SK-N-SH (cell line): ENCODE measurements around the gene GNAT1. TPM values are rescaled to one million over a fixed set of nuclear protein-coding genes. Genes with fewer than 3 reads are reported as not detected.

Experiments used
- CTCF ChIA-PET: fragments of 300-600, 350-600 bp; formaldehyde crosslinking; extraction: SDS; loops from one replicate; lab custom pipeline; 2021; lab: Yijun Ruan, JAX
- POLR2A ChIA-PET: fragments of 350-600 bp; sonication (Branson Sonifier 250); formaldehyde crosslinking; extraction: SDS; loops from one replicate; lab custom pipeline; 2020; ENCODE audit warnings: antibody characterized with exemption, inconsistent platforms; lab: Yijun Ruan, JAX
- DNase-seq: peaks from one replicate; pipeline ENCODE4 v3.0.0; 2012
- H2AFZ ChIP-seq: fragments of 200-600 bp; sonication (generic); 2 replicates; pipeline ENCODE4 v1.8.1; 2016; ENCODE audit warnings: antibody characterized with exemption, mild to moderate bottlenecking, low read depth
- H3F3A ChIP-seq: fragments of 200-600 bp; sonication (generic); replicated peaks from 2 replicates; pipeline ENCODE3; 2016; ENCODE audit warnings: antibody characterized with exemption, mild to moderate bottlenecking; ENCODE audit not compliant: insufficient read depth
- H3K27ac ChIP-seq, 2 experiments: fragments of 200-500 bp in 1 of 2; fragments of 200-600 bp in 1 of 2; sonication (Bioruptor generic) in 1 of 2; sonication (generic), shearing (Covaris generic) in 1 of 2; 2 replicates each; pipeline versions ENCODE4 v1.5.1 to v1.6.1; 2014 to 2016; ENCODE audit warnings: low read depth in 2 of 2, inconsistent platforms in 1 of 2, low read length in 1 of 2, mild to moderate bottlenecking in 1 of 2, mixed read lengths in 1 of 2
- H3K27me3 ChIP-seq: fragments of 200-600 bp; sonication (generic), shearing (Covaris generic); 2 replicates; pipeline ENCODE4 v1.6.1; 2016; ENCODE audit warnings: mixed run types; ENCODE audit not compliant: insufficient read depth
- H3K36me3 ChIP-seq, 2 experiments: fragments of 200-500 bp in 1 of 2; fragments of 200-600 bp in 1 of 2; sonication (Bioruptor generic) in 1 of 2; sonication (generic) in 1 of 2; replicated peaks in 1 of 2; 2 replicates each; pipeline versions ENCODE3 to v1.5.1; 2014 to 2016; ENCODE audit warnings: low read length in 1 of 2, mild to moderate bottlenecking in 1 of 2; ENCODE audit not compliant: insufficient read depth in 2 of 2, control insufficient read depth in 1 of 2
- H3K4me1 ChIP-seq, 2 experiments: fragments of 200-500 bp in 1 of 2; fragments of 200-600 bp in 1 of 2; sonication (Bioruptor generic) in 1 of 2; sonication (generic), shearing (Covaris generic) in 1 of 2; 2 replicates each; pipeline versions ENCODE4 v1.5.1 to v1.6.1; 2014 to 2016; ENCODE audit warnings: low read depth in 1 of 2, low read length in 1 of 2, mixed run types in 1 of 2; ENCODE audit not compliant: insufficient read depth in 2 of 2, control insufficient read depth in 1 of 2
- H3K4me2 ChIP-seq: fragments of 200-600 bp; sonication (generic), shearing (Covaris generic); 2 replicates; pipeline ENCODE4 v1.6.1; 2017; ENCODE audit warnings: mixed run types
- H3K4me3 ChIP-seq, 2 experiments: fragments of 200-500 bp in 1 of 2; fragments of 200-600 bp in 1 of 2; sonication (Bioruptor generic) in 1 of 2; sonication (generic), shearing (Covaris generic) in 1 of 2; 2 replicates each; pipeline versions ENCODE4 v1.5.1 to v1.8.1; 2014 to 2016; ENCODE audit warnings: low read depth in 2 of 2, inconsistent platforms in 1 of 2, low read length in 1 of 2, mild to moderate bottlenecking in 1 of 2, mixed read lengths in 1 of 2, moderate library complexity in 1 of 2
- H3K79me2 ChIP-seq: fragments of 200-600 bp; sonication (generic); 2 replicates; pipeline ENCODE4 v1.8.1; 2017; ENCODE audit warnings: mild to moderate bottlenecking; ENCODE audit not compliant: insufficient read depth
- H3K9ac ChIP-seq: fragments of 200-600 bp; sonication (generic); 2 replicates; pipeline ENCODE4 v1.6.1; 2017; ENCODE audit warnings: mixed run types
- H3K9me2 ChIP-seq: fragments of 200-600 bp; sonication (generic); 2 replicates; pipeline ENCODE4 v1.6.1; 2017; ENCODE audit warnings: mixed run types
- H3K9me3 ChIP-seq: fragments of 200-600 bp; sonication (generic); 2 replicates; pipeline ENCODE4 v1.6.1; 2017; ENCODE audit warnings: mixed run types, mild to moderate bottlenecking, moderate library complexity
- H4K20me1 ChIP-seq: fragments of 200-600 bp; sonication (generic); 2 replicates; pipeline ENCODE4 v1.6.1; 2017; ENCODE audit warnings: mild to moderate bottlenecking, mixed run types; ENCODE audit not compliant: insufficient read depth
- CHD2 ChIP-seq: fragments of 150-350 bp; IDR thresholded peaks from 2 replicates; pipeline ENCODE4 v1.6.1; 2018; ENCODE audit warnings: low read length; ENCODE audit not compliant: partially characterized antibody
- CTCF ChIP-seq: fragments of 200-600 bp; sonication (generic); IDR thresholded peaks from 2 replicates; pipeline ENCODE4 v1.6.1; 2017; ENCODE audit warnings: antibody characterized with exemption, mild to moderate bottlenecking, moderate library complexity
- MAX ChIP-seq: IDR thresholded peaks from 2 replicates; pipeline ENCODE4 v1.4.0; 2012; ENCODE audit warnings: low read depth
- PBX3 ChIP-seq: IDR thresholded peaks from 2 replicates; pipeline ENCODE4; 2012
- RAD21 ChIP-seq: IDR thresholded peaks from 2 replicates; pipeline ENCODE4 v1.6.1; 2012; ENCODE audit warnings: mild to moderate bottlenecking, low read length
- RFX5 ChIP-seq: IDR thresholded peaks from 2 replicates; pipeline ENCODE4 v1.6.1; 2012; ENCODE audit warnings: mild to moderate bottlenecking, improper control_type of control experiment, low read length
- SMC3 ChIP-seq: IDR thresholded peaks from 2 replicates; pipeline ENCODE4 v1.6.1; 2012; ENCODE audit warnings: low read depth, low read length, improper control_type of control experiment
- TAF1 ChIP-seq: IDR thresholded peaks from 2 replicates; pipeline ENCODE4 v1.6.1; 2012; ENCODE audit warnings: low read depth, mild to moderate bottlenecking, low read length, moderate library complexity, borderline replicate concordance
- TEAD4 ChIP-seq: IDR thresholded peaks from 2 replicates; pipeline ENCODE4 v1.4.0; 2012; ENCODE audit warnings: mild to moderate bottlenecking, borderline replicate concordance; ENCODE audit not compliant: insufficient read depth
- WGBS: methylation state at CpG from one replicate; pipeline ENCODE4 v1.1.6; 2017; ENCODE audit warnings: low lambda C conversion rate; 5-methylcytosine and 5-hydroxymethylcytosine counted together
- polyA plus RNA-seq, 3 experiments: library from polyadenylated mRNA; depleted of rRNA; stranded (reverse); fragments of >200 nt; gene quantifications; 2 replicates each; pipeline ENCODE4 v1.2.3, GENCODE V29; 2012

GNAT1 gene
- polyA plus RNA-seq, 1 of the 3 experiments (the other 2 are of a cell fraction): not detected

- TF ChIP-seq TEAD4 (no peak), RAD21 (peak; percentile 89), CTCF (peak; percentile 90), SMC3 (peak; percentile 88)
- TF ChIP-seq, all 33 proteins: peak for 3
- WGBS: 7% methylated on average over 3 of the region's 21 CpGs
- Histone ChIP-seq H3K4me2 (no peak overlapping the region), H3K79me2 (no peaks in the 10 kb centered on the region), H3F3A (peaks cover 4% of the 10 kb centered on the region), H3K9ac (no peak overlapping the region), H3K9me3 (no peaks in the 10 kb centered on the region), H4K20me1 (no peaks in the 10 kb centered on the region), H3K27me3 (peaks cover 33% of the 10 kb centered on the region), H3K9me2 (no peaks in the 10 kb centered on the region), H3K36me3 (no peaks in the 10 kb centered on the region), H2AFZ (no peak overlapping the region), H3K4me1 (peaks cover 0 to 19% of the 10 kb centered on the region in 2 experiments; a peak in 1 of 4 replicates), H3K27ac (no peak overlapping the region), H3K4me3 (peak overlapping the region in 1 of 2 experiments; percentile 21; a peak in 1 of 4 replicates)
- POLR2A ChIA-PET: no interaction called here
- CTCF ChIA-PET: interaction anchor here (0.7 to 23.1 kb wide), 25 partner anchors 12 to 135 kb away, joined by 3 to 1375 read pairs (median 5); partner anchors contain the start of genes GNAI2, HYAL2, LSMEM2 and SEMA3B
- peak; percentile 88 for DNase-seq
These were observed 1.3 kb downstream of the GNAT1 start for GRCh38 chr3:50192689-50193141.

GRCh38 chr3:50193286-50193685, 1.9 kb downstream of the GNAT1 start:
- no peak overlapping the region for H3K27ac ChIP-seq
- H3K9ac ChIP-seq: no peak overlapping the region
- no peaks in the 10 kb centered on the region for H3K9me3 ChIP-seq
- H3K4me3 ChIP-seq: no peak overlapping the region
- no peaks in the 10 kb centered on the region for H4K20me1 ChIP-seq
- H3K4me2 ChIP-seq: no peak overlapping the region
- no peaks in the 10 kb centered on the region for H3K79me2 ChIP-seq
- no peaks in the 10 kb centered on the region for H3K9me2 ChIP-seq
- H3K36me3 ChIP-seq: no peaks in the 10 kb centered on the region
- no peak for TF ChIP-seq RFX5
- no peak for TF ChIP-seq CHD2
- no peak for TF ChIP-seq PBX3
- TF ChIP-seq MAX: 0 out of 2 replicates have a peak, but pooled peaks have one; percentile 43
- TF ChIP-seq TAF1: no peak
- TF ChIP-seq, all 33 proteins: peak for 1
- ChIA-PET POLR2A (interaction anchor here (1.7 to 1.9 kb wide), 2 partner anchors 33 to 73 kb away, joined by 4 to 14 read pairs; no protein-coding TSS in a partner anchor), CTCF (interaction anchor here (1.1 to 23.1 kb wide), 18 partner anchors 7 to 105 kb away, joined by 3 to 1375 read pairs (median 10); partner anchors contain the start of genes GNAI2, IFRD2, LSMEM2 and SEMA3B)
- no peak for DNase-seq
- 40% methylated on average over 2 of the region's 36 CpGs for WGBS
- Histone ChIP-seq H3F3A (peaks cover 4% of the 10 kb centered on the region), H3K4me1 (peaks cover 0 to 19% of the 10 kb centered on the region in 2 experiments; a peak in 1 of 4 replicates), H3K27me3 (peaks cover 35% of the 10 kb centered on the region), H2AFZ (no peak overlapping the region)
